Peyer's patch (tissue), 4 donors: Measurements from ENCODE around the gene PLB1. TPM values are rescaled to one million over a fixed set of nuclear protein-coding genes. Genes with fewer than 3 reads are reported as not detected.

Experiments used
- DNase-seq, 3 donors: peaks; one replicate each; pipeline ENCODE4 v3.0.0-alpha.2; 2017 to 2019
- H3K27ac ChIP-seq, 4 donors: fragments of 200-600 bp; sonication (generic); one replicate each; pipeline ENCODE4 v1.5.1; 2016 to 2019
- H3K27me3 ChIP-seq, 2 donors: fragments of 200-600 bp; sonication (generic); one replicate each; pipeline ENCODE4 v1.5.1; 2019
- H3K36me3 ChIP-seq, 3 donors: fragments of 200-600 bp; sonication (generic); one replicate each; pipeline ENCODE4 v1.5.1; 2016 to 2019
- H3K4me1 ChIP-seq, 4 donors: fragments of 200-600 bp; sonication (generic); one replicate each; pipeline ENCODE4 v1.5.1; 2016 to 2019
- H3K4me3 ChIP-seq, 4 donors: fragments of 200-600 bp; sonication (generic); 1 replicate in 3 of 4; 2 replicates in 1 of 4; pipeline ENCODE4 v1.5.1; 2016 to 2019; ENCODE audit warnings: mild to moderate bottlenecking in 1 of 4
- H3K9me3 ChIP-seq, 4 donors: fragments of 200-600 bp; sonication (generic); one replicate each; pipeline ENCODE4 v1.5.1; 2016 to 2019; ENCODE audit warnings: mild to moderate bottlenecking in 1 of 4
- CTCF ChIP-seq, 6 experiments: fragments of 450-650 bp in 4 of 6; fragments of 200-600 bp in 2 of 6; sonication (generic) in 1 of 6; IDR thresholded peaks; one replicate each; pipeline ENCODE4 v1.5.1; 2017 to 2019; ENCODE audit warnings: antibody characterized with exemption in 6 of 6, mild to moderate bottlenecking in 3 of 6, moderate library complexity in 1 of 6
- POLR2A ChIP-seq, 2 donors: fragments of 450-650 bp; IDR thresholded peaks; one replicate each; pipeline ENCODE4 v1.5.1; 2017; ENCODE audit warnings: antibody characterized with exemption in 2 of 2, mild to moderate bottlenecking in 2 of 2, moderate library complexity in 2 of 2
- total RNA-seq, 4 donors: library from RNA; depleted of rRNA; stranded (reverse); fragments of >200 nt; gene quantifications; one replicate each; pipeline ENCODE4 v1.1.0, GENCODE V29; 2016

Gene PLB1
- total RNA-seq, 4 donors from 2014 or later: 9.1 to 345 (median 146) TPM

- Histone ChIP-seq H3K27me3 (no peaks in the 10 kb centered on the region), H3K27ac (no peak overlapping the region), H3K4me3 (no peak overlapping the region), H3K36me3 (no peaks in the 10 kb centered on the region), H3K4me1 (peaks cover 0 to 8% (median 0%) of the 10 kb centered on the region in 4 donors), H3K9me3 (no peaks in the 10 kb centered on the region)
- DNase-seq: no peak
- no peak for TF ChIP-seq CTCF (IDR thresholded peaks at IDR 0.05)
- TF ChIP-seq POLR2A (IDR thresholded peaks at IDR 0.05): no peak
These were observed 177.5 kb downstream of the PLB1 start for GRCh38 chr2:28673338-28673737.

- Histone ChIP-seq H3K4me3 (no peak overlapping the region), H3K27me3 (no peaks in the 10 kb centered on the region), H3K4me1 (no peaks in the 10 kb centered on the region), H3K36me3 (no peaks in the 10 kb centered on the region), H3K27ac (no peak overlapping the region), H3K9me3 (no peaks in the 10 kb centered on the region)
- no peak for DNase-seq
- TF ChIP-seq POLR2A (IDR thresholded peaks at IDR 0.05) (no peak), CTCF (IDR thresholded peaks at IDR 0.05) (no peak)
These were observed 178.3 kb downstream of the PLB1 start for GRCh38 chr2:28674062-28674712.

- no peak for TF ChIP-seq CTCF (IDR thresholded peaks at IDR 0.05)
- no peak for TF ChIP-seq POLR2A (IDR thresholded peaks at IDR 0.05)
- no peak for DNase-seq
- peak overlapping the region in 1 of 4 donors; percentile 15 for H3K27ac ChIP-seq
These were observed 178.8 kb downstream of the PLB1 start for GRCh38 chr2:28674713-28675068.

GRCh38 chr2:28676152-28676835 lies 180.4 kb downstream of the PLB1 start:
- Histone ChIP-seq H3K27ac (no peak overlapping the region), H3K4me3 (no peak overlapping the region), H3K4me1 (peaks cover 0 to 6% (median under 1%) of the 10 kb centered on the region in 4 donors), H3K9me3 (no peaks in the 10 kb centered on the region), H3K36me3 (no peaks in the 10 kb centered on the region), H3K27me3 (no peaks in the 10 kb centered on the region)
- no peak for TF ChIP-seq POLR2A (IDR thresholded peaks at IDR 0.05)
- TF ChIP-seq CTCF (IDR thresholded peaks at IDR 0.05): no peak
- no peak for DNase-seq

More at GRCh38 chr2:28674713-28675068, 178.8 kb downstream of the PLB1 start:
- H3K4me1 ChIP-seq: no peaks in the 10 kb centered on the region
- H3K27me3 ChIP-seq: no peaks in the 10 kb centered on the region
- H3K4me3 ChIP-seq: no peak overlapping the region
- H3K9me3 ChIP-seq: no peaks in the 10 kb centered on the region
- no peaks in the 10 kb centered on the region for H3K36me3 ChIP-seq

- no peaks in the 10 kb centered on the region for H3K9me3 ChIP-seq
- no peak overlapping the region for H3K4me3 ChIP-seq
- H3K27ac ChIP-seq: no peak overlapping the region
- peaks cover 0 to 16% (median 5%) of the 10 kb centered on the region in 4 donors for H3K4me1 ChIP-seq
- H3K36me3 ChIP-seq: no peaks in the 10 kb centered on the region
- TF ChIP-seq POLR2A (IDR thresholded peaks at IDR 0.05) (no peak), CTCF (IDR thresholded peaks at IDR 0.05) (no peak)
- H3K27me3 ChIP-seq: no peaks in the 10 kb centered on the region
- DNase-seq: no peak
These were observed 182.5 kb downstream of the PLB1 start for GRCh38 chr2:28678175-28678855.
